ENCODE measurements around the gene BCL11B. TPM values are rescaled to one million over a fixed set of nuclear protein-coding genes. Genes with fewer than 3 reads are reported as not detected.

Gene BCL11B
- total and polyA plus RNA-seq, 9 of the 15 experiments (the other 6 are each of a cell fraction or from before 2014, with no cell fraction given), result 0.09 TPM; not detected in 8

DNA sequence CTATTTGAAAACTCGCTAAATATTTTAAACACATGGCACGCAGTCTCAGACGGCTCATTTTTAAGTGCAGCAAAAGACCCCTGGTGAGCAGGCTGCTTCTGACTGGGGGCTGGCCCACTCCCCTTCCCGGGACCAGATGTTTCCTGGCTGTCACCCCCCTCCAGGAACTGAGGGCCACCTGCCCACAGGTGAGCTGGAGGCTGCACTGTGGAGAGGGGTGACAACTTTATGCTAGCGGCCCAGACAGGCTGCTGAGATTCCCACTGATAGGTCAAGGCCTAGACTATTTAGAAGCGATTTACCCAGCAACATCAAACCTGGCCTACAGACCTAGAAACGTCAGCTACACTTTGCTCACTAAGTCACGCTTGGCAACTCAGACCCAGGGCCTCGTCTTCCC lies 92.1 kb downstream of the BCL11B start:
- ChIA-PET POLR2A (no interaction called here), CTCF (ENCODE audit: low intra/inter-chr PET ratio) (no interaction called here)
- Histone ChIP-seq H3K79me2 (ENCODE audit: control insufficient read depth, insufficient read depth, low read length) (no peaks in the 10 kb centered on the region), H3K4me3 (no peak overlapping the region), H2AFZ (ENCODE audit: low read depth, low read length) (no peak overlapping the region), H4K20me1 (replicated peaks; ENCODE audit: control insufficient read depth, insufficient read depth, low read length) (no peaks in the 10 kb centered on the region), H3K4me2 (ENCODE audit: insufficient read depth, low read length) (no peak overlapping the region), H3K9me3 (replicated peaks; ENCODE audit: control insufficient read depth, insufficient read depth, low read depth, low read length) (no peaks in the 10 kb centered on the region), H3K9me1 (ENCODE audit: control insufficient read depth, insufficient read depth, low read length) (no peaks in the 10 kb centered on the region), H3K27me3 (ENCODE audit: control insufficient read depth in 2 of 2, insufficient read depth in 2 of 2, low read length in 2 of 2) (peaks cover 0 to 10% of the 10 kb centered on the region in 2 experiments; a peak in 1 of 5 replicates), H3K27ac (ENCODE audit: extremely low read depth, low read depth, low read length) (no peak overlapping the region), H3K4me1 (replicated peaks in 1 of 2; ENCODE audit: control insufficient read depth in 2 of 2, insufficient read depth in 2 of 2, low read length in 2 of 2) (no peaks in the 10 kb centered on the region), H3K36me3 (ENCODE audit: control insufficient read depth, insufficient read depth, low read length) (no peaks in the 10 kb centered on the region), H3K9ac (ENCODE audit: insufficient read depth in 1 of 2, low read depth in 2 of 2, low read length in 2 of 2) (no peak overlapping the region)
- WGBS (ENCODE audit: insufficient coverage, low coverage, missing lambda C conversion rate), result 2% methylated on average over 7 of the region's 9 CpGs
- no peak for FAIRE-seq
- ATAC-seq, result no peak
- in situ Hi-C loops (cut with MboI) (no loop called here), intact Hi-C loops (cut with micrococcal nuclease) (no loop called here)
- DNase-seq (ENCODE audit: extremely low read depth in 1 of 4, low spot score in 3 of 4), result no peak
- BruUV-seq (replicated peaks), result no TSS peak
- TF ChIP-seq POU5F1 (IDR thresholded peaks at IDR 0.05; ENCODE audit: borderline replicate concordance, low read depth, low read length, partially characterized antibody) (no peak), CBFA2T2 (conservative IDR thresholded peaks at IDR 0.05) (no peak), HNRNPK (IDR thresholded peaks at IDR 0.05; ENCODE audit: low read depth, low read length, poor library complexity, severe bottlenecking) (no peak), XRCC3 (IDR thresholded peaks at IDR 0.05) (no peak), MTA2 (IDR thresholded peaks at IDR 0.05; ENCODE audit: low read depth) (no peak), FOS (IDR thresholded peaks at IDR 0.05; ENCODE audit: extremely low read depth, insufficient read length) (no peak), RBM25 (IDR thresholded peaks at IDR 0.05; ENCODE audit: low read depth, low read length, severe bottlenecking) (no peak), CHD2 (IDR thresholded peaks at IDR 0.05; ENCODE audit: low read depth, low read length) (no peak), RBBP5 (IDR thresholded peaks at IDR 0.05; ENCODE audit: borderline replicate concordance, insufficient read depth, low read length, poor library complexity, severe bottlenecking) (no peak), CBX1 (IDR thresholded peaks at IDR 0.05; ENCODE audit: low read depth) (no peak), ZNF589 (CRISPR knock-in tag; IDR thresholded peaks at IDR 0.05; ENCODE audit: low read depth) (no peak), KLF16 (IDR thresholded peaks at IDR 0.05) (no peak), ZC3H8 (IDR thresholded peaks at IDR 0.05) (no peak), EGR1 (conservative IDR thresholded peaks at IDR 0.05) (no peak), ZNF24 (IDR thresholded peaks at IDR 0.05) (no peak), FOXK1 (CRISPR knock-in tag; IDR thresholded peaks at IDR 0.05; ENCODE audit: borderline replicate concordance) (no peak)
- TF ChIP-seq, protein P1, sequence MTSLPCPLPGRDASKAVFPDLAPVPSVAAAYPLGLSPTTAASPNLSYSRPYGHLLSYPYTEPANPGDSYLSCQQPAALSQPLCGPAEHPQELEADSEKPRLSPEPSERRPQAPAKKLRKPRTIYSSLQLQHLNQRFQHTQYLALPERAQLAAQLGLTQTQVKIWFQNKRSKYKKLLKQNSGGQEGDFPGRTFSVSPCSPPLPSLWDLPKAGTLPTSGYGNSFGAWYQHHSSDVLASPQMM (CRISPR knock-in tag; IDR thresholded peaks at IDR 0.05), result no peak
- TF ChIP-seq, protein P2, sequence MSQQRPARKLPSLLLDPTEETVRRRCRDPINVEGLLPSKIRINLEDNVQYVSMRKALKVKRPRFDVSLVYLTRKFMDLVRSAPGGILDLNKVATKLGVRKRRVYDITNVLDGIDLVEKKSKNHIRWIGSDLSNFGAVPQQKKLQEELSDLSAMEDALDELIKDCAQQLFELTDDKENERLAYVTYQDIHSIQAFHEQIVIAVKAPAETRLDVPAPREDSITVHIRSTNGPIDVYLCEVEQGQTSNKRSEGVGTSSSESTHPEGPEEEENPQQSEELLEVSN (IDR thresholded peaks at IDR 0.05; ENCODE audit: borderline replicate concordance in 1 of 2, extremely low read depth in 1 of 2, insufficient read depth in 1 of 2, insufficient read length in 1 of 2, low read depth in 1 of 2, low read length in 1 of 2, poor library complexity in 1 of 2, severe bottlenecking in 1 of 2), result no peak
